ENCODE data around the gene RNF112.
"Not testable (repeated sequence)": the region's sequence is repeated elsewhere in the genome, so short reads cannot be mapped to it uniquely, and the experiment has no call there.

Gene RNF112

GRCh38 chr17:19440421-19440820, 29.4 kb downstream of the RNF112 start:
- Histone ChIP-seq H3K4me1 (ENCODE audit: control extremely low read depth in 1 of 4, control insufficient read depth in 4 of 4, insufficient read depth in 4 of 4, low read length in 3 of 4) (no peaks in the 10 kb centered on the region), H3K27ac (ENCODE audit: insufficient read depth in 1 of 2, low read depth in 1 of 2, low read length in 2 of 2, poor library complexity in 1 of 2, severe bottlenecking in 2 of 2) (no peak overlapping the region), H3K27me3 (replicated peaks in 2 of 5; ENCODE audit: control insufficient read depth in 4 of 5, insufficient read depth in 5 of 5, low read length in 4 of 5) (peaks cover 0 to 3% (median 0%) of the 10 kb centered on the region in 5 experiments), H3K9me3 (ENCODE audit: control extremely low read depth in 1 of 5, control insufficient read depth in 4 of 5, insufficient read depth in 2 of 5, low read depth in 1 of 5, low read length in 4 of 5) (peaks cover 0 to 17% (median 11%) of the 10 kb centered on the region in 5 experiments), H3K4me3 (ENCODE audit: control insufficient read depth in 1 of 7, extremely low read depth in 1 of 7, insufficient read depth in 4 of 7, low read depth in 2 of 7, low read length in 6 of 7) (no peak overlapping the region), H3K36me3 (ENCODE audit: control insufficient read depth in 4 of 4, insufficient read depth in 4 of 4, low read length in 3 of 4) (no peaks in the 10 kb centered on the region)
- WGBS (ENCODE audit: insufficient coverage), result no CpG with 5 or more reads among the region's 1 CpG
- POLR2A ChIA-PET, result no interaction called here
- CTCF ChIA-PET, result no interaction called here
- peak in 1 of 3 donors; percentile 15 for DNase-seq

DNA sequence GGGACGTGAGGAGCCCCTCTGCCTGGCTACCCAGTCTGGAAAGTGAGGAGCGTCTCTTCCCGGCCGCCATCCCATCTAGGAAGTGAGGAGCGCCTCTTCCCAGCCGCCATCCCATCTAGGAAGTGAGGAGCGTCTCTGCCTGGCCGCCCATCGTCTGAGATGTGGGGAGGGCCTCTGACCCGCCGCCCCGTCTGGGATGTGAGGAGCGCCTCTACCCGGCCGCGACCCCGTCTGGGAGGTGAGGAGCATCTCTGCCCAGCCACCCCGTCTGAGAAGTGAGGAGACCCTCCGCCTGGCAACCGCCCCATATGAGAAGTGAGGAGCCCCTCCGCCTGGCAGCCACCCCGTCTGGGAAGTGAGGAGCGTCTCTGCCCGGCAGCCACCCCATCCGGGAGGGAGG, 30.3 kb downstream of the RNF112 start:
- CTCF ChIA-PET; POLR2A ChIA-PET; H3K4me1 ChIP-seq (ENCODE audit: control extremely low read depth in 1 of 4, control insufficient read depth in 4 of 4, insufficient read depth in 4 of 4, low read length in 3 of 4); H3K27me3 ChIP-seq (replicated peaks in 2 of 5; ENCODE audit: control insufficient read depth in 4 of 5, insufficient read depth in 5 of 5, low read length in 4 of 5); H3K27ac ChIP-seq (ENCODE audit: insufficient read depth in 1 of 2, low read depth in 1 of 2, low read length in 2 of 2, poor library complexity in 1 of 2, severe bottlenecking in 2 of 2); H3K36me3 ChIP-seq (ENCODE audit: control insufficient read depth in 4 of 4, insufficient read depth in 4 of 4, low read length in 3 of 4); DNase-seq; H3K4me3 ChIP-seq (ENCODE audit: control insufficient read depth in 1 of 7, extremely low read depth in 1 of 7, insufficient read depth in 4 of 7, low read depth in 2 of 7, low read length in 6 of 7): not testable (repeated sequence)
- peaks cover 0 to 17% (median 11%) of the 10 kb centered on the region in 5 experiments for H3K9me3 ChIP-seq (ENCODE audit: control extremely low read depth in 1 of 5, control insufficient read depth in 4 of 5, insufficient read depth in 2 of 5, low read depth in 1 of 5, low read length in 4 of 5)
- WGBS (ENCODE audit: insufficient coverage), result 99% methylated on average over 12 of the region's 25 CpGs

- no peak for DNase-seq
- Histone ChIP-seq H3K4me3 (ENCODE audit: control insufficient read depth in 1 of 7, extremely low read depth in 1 of 7, insufficient read depth in 4 of 7, low read depth in 2 of 7, low read length in 6 of 7) (no peak overlapping the region), H3K27ac (ENCODE audit: insufficient read depth in 1 of 2, low read depth in 1 of 2, low read length in 2 of 2, poor library complexity in 1 of 2, severe bottlenecking in 2 of 2) (no peak overlapping the region), H3K36me3 (ENCODE audit: control insufficient read depth in 4 of 4, insufficient read depth in 4 of 4, low read length in 3 of 4) (no peaks in the 10 kb centered on the region), H3K9me3 (ENCODE audit: control extremely low read depth in 1 of 5, control insufficient read depth in 4 of 5, insufficient read depth in 2 of 5, low read depth in 1 of 5, low read length in 4 of 5) (peaks cover 0 to 17% (median 11%) of the 10 kb centered on the region in 5 experiments), H3K4me1 (ENCODE audit: control extremely low read depth in 1 of 4, control insufficient read depth in 4 of 4, insufficient read depth in 4 of 4, low read length in 3 of 4) (no peaks in the 10 kb centered on the region), H3K27me3 (replicated peaks in 2 of 5; ENCODE audit: control insufficient read depth in 4 of 5, insufficient read depth in 5 of 5, low read length in 4 of 5) (peaks cover 0 to 5% (median 0%) of the 10 kb centered on the region in 5 experiments)
- CTCF ChIA-PET, result interaction anchor here (8.1 kb wide), 1 partner anchor 76 kb away, joined by 149 read pairs; the partner anchor contains the start of gene B9D1
- WGBS (ENCODE audit: insufficient coverage), result 100% methylated on average over 1 of the region's 2 CpGs
- POLR2A ChIA-PET, result no interaction called here
These were observed 31.7 kb downstream of the RNF112 start for GRCh38 chr17:19442731-19443130.

DNA sequence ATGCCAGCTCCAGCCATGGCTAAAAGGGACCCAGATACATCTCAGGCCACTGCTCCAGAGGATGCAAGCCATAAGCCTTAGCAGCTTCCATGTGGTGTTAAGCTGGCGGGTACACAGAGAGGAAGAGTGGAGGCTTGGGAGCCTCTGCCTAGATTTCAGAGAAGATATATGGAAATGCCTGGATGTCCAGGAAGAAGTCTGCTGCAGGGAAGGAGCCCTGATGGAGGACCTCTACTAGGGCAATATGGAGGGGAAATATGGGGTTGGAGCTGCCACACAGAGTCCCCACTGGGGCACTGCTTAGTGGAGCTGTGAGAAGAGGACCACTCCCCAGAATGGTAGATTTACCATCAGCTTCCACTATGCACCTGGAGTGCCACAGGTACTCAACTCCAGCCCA, 32.1 kb downstream of the RNF112 start:
- Histone ChIP-seq H3K36me3 (ENCODE audit: control insufficient read depth in 4 of 4, insufficient read depth in 4 of 4, low read length in 3 of 4) (no peaks in the 10 kb centered on the region), H3K27ac (ENCODE audit: insufficient read depth in 1 of 2, low read depth in 1 of 2, low read length in 2 of 2, poor library complexity in 1 of 2, severe bottlenecking in 2 of 2) (no peak overlapping the region), H3K4me3 (ENCODE audit: control insufficient read depth in 1 of 7, extremely low read depth in 1 of 7, insufficient read depth in 4 of 7, low read depth in 2 of 7, low read length in 6 of 7) (no peak overlapping the region), H3K4me1 (ENCODE audit: control extremely low read depth in 1 of 4, control insufficient read depth in 4 of 4, insufficient read depth in 4 of 4, low read length in 3 of 4) (peaks cover 0 to 2% (median under 1%) of the 10 kb centered on the region in 4 experiments), H3K9me3 (ENCODE audit: control extremely low read depth in 1 of 5, control insufficient read depth in 4 of 5, insufficient read depth in 2 of 5, low read depth in 1 of 5, low read length in 4 of 5) (peaks cover 0 to 17% (median 11%) of the 10 kb centered on the region in 5 experiments), H3K27me3 (replicated peaks in 2 of 5; ENCODE audit: control insufficient read depth in 4 of 5, insufficient read depth in 5 of 5, low read length in 4 of 5) (peaks cover 0 to 8% (median 3%) of the 10 kb centered on the region in 5 experiments)
- DNase-seq, result no peak
- CTCF ChIA-PET, result interaction anchor here (8.1 kb wide), 1 partner anchor 77 kb away, joined by 149 read pairs; the partner anchor contains the start of gene B9D1
- POLR2A ChIA-PET, result no interaction called here
- WGBS (ENCODE audit: insufficient coverage), result no CpG with 5 or more reads among the region's 1 CpG

GRCh38 chr17:19445105-19445504, 34.1 kb downstream of the RNF112 start:
- no peak overlapping the region for H3K4me3 ChIP-seq (ENCODE audit: control insufficient read depth in 1 of 7, extremely low read depth in 1 of 7, insufficient read depth in 4 of 7, low read depth in 2 of 7, low read length in 6 of 7)
- H3K27me3 ChIP-seq (replicated peaks in 2 of 5; ENCODE audit: control insufficient read depth in 4 of 5, insufficient read depth in 5 of 5, low read length in 4 of 5), result peaks cover 0 to 16% (median 4%) of the 10 kb centered on the region in 5 experiments
- POLR2A ChIA-PET, result no interaction called here
- H3K9me3 ChIP-seq (ENCODE audit: control extremely low read depth in 1 of 5, control insufficient read depth in 4 of 5, insufficient read depth in 2 of 5, low read depth in 1 of 5, low read length in 4 of 5), result peaks cover 0 to 17% (median 11%) of the 10 kb centered on the region in 5 experiments
- 84% methylated on average over 2 of the region's 2 CpGs for WGBS (ENCODE audit: insufficient coverage)
- CTCF ChIA-PET, result interaction anchor here (0.8 to 8.1 kb wide), 4 partner anchors 11 to 79 kb away, joined by 3 to 149 read pairs (median 4); partner anchors contain the start of gene B9D1
- no peak for DNase-seq
- peaks cover 0 to 16% (median 8%) of the 10 kb centered on the region in 4 experiments for H3K4me1 ChIP-seq (ENCODE audit: control extremely low read depth in 1 of 4, control insufficient read depth in 4 of 4, insufficient read depth in 4 of 4, low read length in 3 of 4)
- H3K27ac ChIP-seq (ENCODE audit: insufficient read depth in 1 of 2, low read depth in 1 of 2, low read length in 2 of 2, poor library complexity in 1 of 2, severe bottlenecking in 2 of 2), result no peak overlapping the region
- H3K36me3 ChIP-seq (ENCODE audit: control insufficient read depth in 4 of 4, insufficient read depth in 4 of 4, low read length in 3 of 4), result no peaks in the 10 kb centered on the region

- Histone ChIP-seq H3K9me3 (ENCODE audit: control extremely low read depth in 1 of 5, control insufficient read depth in 4 of 5, insufficient read depth in 2 of 5, low read depth in 1 of 5, low read length in 4 of 5) (peaks cover 0 to 17% (median 11%) of the 10 kb centered on the region in 5 experiments), H3K27me3 (replicated peaks in 2 of 5; ENCODE audit: control insufficient read depth in 4 of 5, insufficient read depth in 5 of 5, low read length in 4 of 5) (peaks cover 0 to 16% (median 4%) of the 10 kb centered on the region in 5 experiments), H3K4me1 (ENCODE audit: control extremely low read depth in 1 of 4, control insufficient read depth in 4 of 4, insufficient read depth in 4 of 4, low read length in 3 of 4) (peaks cover 0 to 16% (median 8%) of the 10 kb centered on the region in 4 experiments)
- not testable (repeated sequence) for H3K36me3 ChIP-seq (ENCODE audit: control insufficient read depth in 4 of 4, insufficient read depth in 4 of 4, low read length in 3 of 4); DNase-seq; H3K4me3 ChIP-seq (ENCODE audit: control insufficient read depth in 1 of 7, extremely low read depth in 1 of 7, insufficient read depth in 4 of 7, low read depth in 2 of 7, low read length in 6 of 7); H3K27ac ChIP-seq (ENCODE audit: insufficient read depth in 1 of 2, low read depth in 1 of 2, low read length in 2 of 2, poor library complexity in 1 of 2, severe bottlenecking in 2 of 2)
- ChIA-PET CTCF (interaction anchor here (0.8 to 8.1 kb wide), 12 partner anchors 9 to 93 kb away, joined by 3 to 149 read pairs (median 5); partner anchors contain the start of genes B9D1 and MAPK7), POLR2A (interaction anchor here (0.6 kb wide), 1 partner anchor 434 kb away, joined by 4 read pairs; no protein-coding TSS in a partner anchor)
- WGBS (ENCODE audit: insufficient coverage), result 96% methylated on average over 23 of the region's 26 CpGs
These were observed 35.5 kb downstream of the RNF112 start for GRCh38 chr17:19446577-19446976.

DNA sequence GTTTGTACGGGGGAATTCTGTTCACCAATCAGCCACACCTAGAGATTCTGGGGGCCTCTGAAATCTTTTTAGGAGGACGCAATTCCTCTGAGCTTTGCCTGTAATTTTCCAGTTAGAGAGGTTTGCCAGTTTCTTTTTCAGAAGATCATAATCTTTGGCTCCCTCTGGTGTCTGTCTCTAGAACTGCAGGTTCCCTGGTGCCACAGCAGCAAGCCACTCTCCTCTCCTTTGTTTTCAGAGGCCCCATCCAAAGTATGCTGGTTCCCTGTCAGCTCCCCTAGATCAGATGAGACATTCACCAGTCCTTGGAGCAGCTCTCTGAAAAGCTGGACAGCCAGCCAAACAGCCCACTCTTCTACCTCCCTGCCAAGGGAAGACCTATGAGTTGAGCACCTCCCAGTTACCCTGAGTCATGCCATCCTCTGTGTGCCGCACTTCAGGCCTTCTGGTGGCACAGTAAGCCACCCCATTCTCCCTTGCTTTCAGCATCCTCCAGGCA, 36.1 kb downstream of the RNF112 start:
- Histone ChIP-seq H3K4me3 (ENCODE audit: control insufficient read depth in 1 of 7, extremely low read depth in 1 of 7, insufficient read depth in 4 of 7, low read depth in 2 of 7, low read length in 6 of 7) (no peak overlapping the region), H3K36me3 (ENCODE audit: control insufficient read depth in 4 of 4, insufficient read depth in 4 of 4, low read length in 3 of 4) (no peaks in the 10 kb centered on the region), H3K27me3 (replicated peaks in 2 of 5; ENCODE audit: control insufficient read depth in 4 of 5, insufficient read depth in 5 of 5, low read length in 4 of 5) (peaks cover 0 to 16% (median 4%) of the 10 kb centered on the region in 5 experiments), H3K4me1 (ENCODE audit: control extremely low read depth in 1 of 4, control insufficient read depth in 4 of 4, insufficient read depth in 4 of 4, low read length in 3 of 4) (peaks cover 0 to 16% (median 8%) of the 10 kb centered on the region in 4 experiments), H3K9me3 (ENCODE audit: control extremely low read depth in 1 of 5, control insufficient read depth in 4 of 5, insufficient read depth in 2 of 5, low read depth in 1 of 5, low read length in 4 of 5) (peaks cover 0 to 17% (median 11%) of the 10 kb centered on the region in 5 experiments), H3K27ac (ENCODE audit: insufficient read depth in 1 of 2, low read depth in 1 of 2, low read length in 2 of 2, poor library complexity in 1 of 2, severe bottlenecking in 2 of 2) (no peak overlapping the region)
- DNase-seq, result peak; percentile 63 to 76 (median 64)
- ChIA-PET CTCF (interaction anchor here (0.7 to 8.1 kb wide), 16 partner anchors 10 to 93 kb away, joined by 3 to 149 read pairs (median 4); partner anchors contain the start of genes B9D1 and MAPK7), POLR2A (interaction anchor here (0.6 kb wide), 1 partner anchor 433 kb away, joined by 4 read pairs; no protein-coding TSS in a partner anchor)
- whole genome bisulfite sequencing (ENCODE audit: insufficient coverage), result 44% methylated on average over 2 of the region's 3 CpGs
